Stimulated activated CD4-positive, alpha-beta T cell treated with anti-CD3 and anti-CD28 coated beads, Interleukin-12 subunit alpha, Interleukin-12 subunit beta, amount 100 ng/mL, for 4 hours (primary cell): Measurements from ENCODE around the gene U2SURP.
"Not testable (repeated sequence)": the region's sequence is repeated elsewhere in the genome, so short reads cannot be mapped to it uniquely, and the experiment has no call there.

Experiments used
- DNase-seq: peaks from one replicate; pipeline ENCODE4 v3.0.0-alpha.2; 2020

U2SURP gene

DNA sequence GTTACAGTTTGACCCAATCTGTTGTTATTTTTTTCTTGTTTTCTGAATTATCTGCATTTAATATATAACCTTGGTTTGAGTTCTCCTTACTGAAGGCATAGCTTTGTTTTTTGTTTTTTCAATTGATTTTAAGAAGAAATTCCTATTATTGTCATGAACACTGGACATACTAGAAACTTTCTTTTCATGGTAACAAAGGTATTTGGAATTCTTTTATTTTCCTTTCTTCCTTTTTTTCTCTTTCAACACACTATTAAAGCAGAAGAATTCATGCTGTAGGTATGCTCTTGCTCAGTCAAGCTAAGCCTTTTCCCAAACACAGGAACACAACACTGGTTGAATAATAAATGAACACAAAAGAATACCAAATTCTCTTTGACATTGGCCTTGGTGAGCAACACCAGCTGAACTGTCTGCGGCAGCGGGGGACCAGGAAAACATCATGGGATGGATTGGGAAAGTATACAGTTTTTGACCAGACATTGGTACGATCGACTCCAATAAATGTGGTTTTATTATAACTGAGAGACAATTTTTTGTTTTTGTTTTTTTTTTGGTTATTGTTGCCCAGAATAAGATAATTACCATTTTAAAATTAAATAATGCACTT is 23.1 kb downstream of the U2SURP start:
- no peak for DNase-seq

DNA sequence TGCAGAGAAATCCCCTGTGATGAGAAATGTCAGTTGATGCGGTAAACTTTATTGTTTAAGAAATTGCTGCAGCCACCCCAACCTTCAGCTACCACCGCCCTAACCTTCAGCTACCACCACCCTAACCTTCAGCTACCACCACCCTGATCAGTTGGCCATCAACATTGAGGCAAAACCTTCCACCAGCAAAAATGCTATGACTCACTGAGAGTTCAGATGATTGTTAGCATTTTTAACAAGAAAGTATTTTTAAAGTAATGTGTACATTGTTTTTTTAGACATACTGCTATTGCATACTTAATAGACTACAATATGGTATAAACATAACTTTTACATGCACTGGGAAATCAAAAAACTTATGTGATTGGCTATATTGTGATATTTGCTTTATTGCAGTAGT is 30.0 kb downstream of the U2SURP start:
- no peak for DNase-seq

DNA sequence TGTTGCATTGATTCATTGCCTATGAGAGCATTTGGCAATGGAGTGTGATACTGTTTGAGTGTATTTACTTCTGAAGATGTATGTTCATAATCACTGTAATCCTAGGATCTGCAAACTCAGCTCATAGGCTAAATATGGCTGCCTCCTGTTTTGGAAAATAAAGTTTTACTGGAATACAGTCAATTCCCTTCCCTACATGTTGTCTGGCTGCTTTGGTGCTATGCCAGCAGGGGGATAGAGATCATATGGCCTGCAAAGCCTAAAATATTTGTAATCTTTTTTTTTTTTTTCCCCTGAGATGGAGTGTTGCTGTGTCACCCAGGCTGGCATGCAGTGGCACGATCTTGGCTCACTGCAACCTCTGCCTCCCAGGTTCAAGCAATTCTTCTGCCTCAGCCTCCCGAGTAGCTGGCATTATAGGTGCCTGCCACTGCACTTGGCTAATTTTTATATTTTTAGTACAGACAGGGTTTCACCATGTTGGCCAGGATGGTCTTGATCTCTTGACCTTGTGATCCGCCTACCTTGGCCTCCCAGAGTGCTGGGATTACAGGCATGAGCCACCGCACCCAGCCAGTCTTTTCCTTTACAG is 30.5 kb downstream of the U2SURP start:
- not testable (repeated sequence) for DNase-seq

DNA sequence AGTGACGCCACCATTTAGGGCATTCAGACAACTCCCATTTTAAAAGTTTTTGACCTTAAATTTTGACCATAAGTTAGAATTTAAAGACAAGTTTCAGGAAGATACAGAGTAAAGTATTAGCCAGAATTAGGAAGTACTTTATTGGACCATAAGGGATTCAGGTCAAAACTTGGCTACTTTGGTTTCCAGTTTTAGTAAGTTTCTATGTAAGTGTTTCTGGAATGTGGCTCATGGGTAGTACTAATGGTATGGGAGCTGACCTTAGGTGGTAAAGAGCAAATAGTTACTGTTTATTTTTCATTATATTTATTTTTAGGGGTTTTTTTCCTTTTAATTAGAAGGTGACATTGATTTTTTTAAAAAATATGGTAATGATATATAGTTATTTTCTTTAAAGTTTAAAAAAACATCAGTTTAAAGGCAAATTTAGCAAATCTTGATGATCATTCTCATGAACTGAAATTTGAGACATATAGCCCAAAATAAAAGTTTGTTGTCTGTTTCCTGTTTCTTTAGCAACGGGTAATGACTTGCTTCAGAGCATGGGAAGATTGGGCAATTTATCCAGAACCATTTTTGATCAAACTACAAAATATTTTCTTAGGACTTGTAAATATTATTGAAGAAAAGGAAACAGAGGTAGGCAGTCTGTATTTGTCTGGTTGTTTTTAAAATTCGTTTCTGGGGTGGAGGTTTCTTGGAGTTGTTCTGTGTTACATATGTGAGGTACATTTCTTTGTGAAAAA is 34.3 kb downstream of the U2SURP start:
- DNase-seq = no peak

DNA sequence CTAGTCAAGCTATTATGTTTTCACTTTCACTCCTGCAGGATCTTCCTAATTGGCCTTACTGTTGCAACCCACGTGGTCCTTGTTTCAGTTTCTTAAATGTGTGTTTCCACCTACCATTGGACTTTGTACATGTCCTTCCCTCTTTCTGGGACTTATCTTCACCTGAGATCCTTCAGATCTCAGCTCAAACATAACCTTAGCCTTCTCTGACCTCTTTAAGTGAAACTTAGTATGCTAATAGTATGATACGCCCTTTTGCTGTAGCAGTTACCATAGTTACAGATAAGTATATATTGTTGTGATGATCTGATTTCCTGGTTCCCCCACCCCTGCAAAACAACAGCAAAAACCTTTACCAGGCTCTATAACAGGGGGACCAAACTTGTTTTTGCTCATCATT is 35.2 kb downstream of the U2SURP start:
- no peak for DNase-seq

DNA sequence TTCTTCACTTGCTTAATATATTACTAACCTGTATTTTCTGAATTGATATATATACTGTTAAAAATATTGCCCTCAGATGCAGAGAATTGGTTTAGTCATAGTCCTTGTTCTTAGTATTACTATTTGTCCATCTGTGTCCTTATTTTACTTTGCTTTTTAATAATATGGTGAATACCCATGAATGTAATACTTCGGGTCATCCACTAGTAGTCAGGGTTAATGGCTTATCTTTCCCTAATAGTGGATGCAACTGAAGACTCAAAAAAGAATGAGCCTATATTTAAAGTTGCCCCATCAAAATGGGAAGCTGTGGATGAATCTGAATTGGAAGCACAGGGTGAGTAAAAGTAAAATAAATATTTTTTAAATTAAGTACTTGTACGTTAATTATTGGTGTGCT is 36.5 kb downstream of the U2SURP start:
- DNase-seq = no peak

DNA sequence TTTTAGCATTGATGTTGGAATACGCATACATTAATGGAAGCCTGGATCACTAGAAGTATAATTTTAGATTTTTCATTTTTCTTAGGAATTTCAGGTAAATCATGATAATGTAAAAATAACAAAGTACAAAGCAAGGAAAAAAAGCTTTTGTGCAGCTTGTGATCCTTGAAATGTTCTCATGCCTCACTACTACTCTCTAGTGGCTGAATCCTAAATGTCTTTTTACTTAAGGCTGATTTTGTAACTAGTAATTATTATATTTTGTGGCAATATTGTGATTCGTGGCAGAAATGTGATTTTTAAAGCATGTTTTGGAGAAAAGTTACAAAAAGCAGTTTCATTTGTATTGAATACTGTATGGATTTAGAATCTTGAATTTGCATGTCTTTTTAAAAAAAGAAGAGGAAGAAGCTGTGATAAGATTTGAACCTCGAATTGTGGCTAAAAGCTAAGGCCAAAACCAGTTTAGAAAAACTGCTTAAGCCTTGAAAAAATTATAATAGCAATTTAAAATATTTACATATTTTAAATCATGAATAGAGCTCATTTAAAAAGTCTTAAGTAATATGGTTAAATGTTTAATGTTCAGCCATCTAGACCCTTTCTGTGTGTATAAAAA is 39.0 kb downstream of the U2SURP start:
- DNase-seq = no peak

DNA sequence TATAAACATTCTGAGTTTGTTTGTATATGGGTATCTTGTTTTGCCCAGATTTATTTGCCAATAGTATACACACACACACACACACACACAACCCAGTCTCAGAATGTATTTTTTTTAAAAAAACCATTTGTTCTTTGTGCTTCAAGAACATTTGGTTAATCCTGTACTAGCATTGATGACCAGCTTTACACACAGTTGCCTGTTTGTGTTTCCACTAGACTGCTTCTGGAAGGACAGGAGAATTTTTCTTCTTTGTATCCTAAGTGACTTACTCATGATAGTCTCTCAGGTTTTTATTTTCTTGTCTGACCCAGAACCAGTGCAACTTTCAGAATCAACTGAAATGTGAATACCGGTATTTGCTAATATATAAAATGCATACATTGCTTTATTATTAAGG is 40.5 kb downstream of the U2SURP start:
- no peak for DNase-seq

DNA sequence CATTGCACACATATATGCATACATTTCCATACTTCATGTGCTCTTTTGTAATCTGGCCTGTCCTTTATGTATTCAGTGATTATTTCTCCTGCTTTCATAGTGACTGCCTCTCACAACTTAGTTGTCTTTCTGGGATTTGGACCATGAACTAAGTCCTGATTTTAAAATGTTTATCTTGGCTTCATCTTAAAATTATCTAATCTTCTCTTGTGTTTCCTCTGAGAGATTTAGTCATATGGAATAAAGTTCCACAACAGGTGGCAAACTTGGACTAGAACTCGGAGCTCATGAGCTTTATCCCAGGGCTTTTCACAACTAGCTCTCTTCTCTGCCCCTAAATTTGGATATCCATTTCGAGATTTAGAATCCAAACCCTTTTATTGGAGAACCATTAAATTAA is 44.3 kb downstream of the U2SURP start:
- no peak for DNase-seq

DNA sequence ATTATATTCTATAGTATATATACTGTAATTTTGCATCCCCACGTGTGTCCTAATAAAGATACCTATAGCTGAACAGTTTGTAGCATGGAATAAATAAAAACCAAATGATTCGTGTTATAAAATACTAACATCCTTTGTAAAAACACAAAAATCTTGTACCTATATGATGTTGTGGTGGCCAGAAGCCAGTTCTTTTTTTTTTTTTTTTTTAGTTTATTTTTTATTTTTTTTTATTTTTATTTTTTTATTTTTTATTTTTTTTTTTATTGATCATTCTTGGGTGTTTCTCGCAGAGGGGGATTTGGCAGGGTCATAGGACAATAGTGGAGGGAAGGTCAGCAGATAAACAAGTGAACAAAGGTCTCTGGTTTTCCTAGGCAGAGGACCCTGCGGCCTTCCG is 44.7 kb downstream of the U2SURP start:
- not testable (repeated sequence) for DNase-seq

DNA sequence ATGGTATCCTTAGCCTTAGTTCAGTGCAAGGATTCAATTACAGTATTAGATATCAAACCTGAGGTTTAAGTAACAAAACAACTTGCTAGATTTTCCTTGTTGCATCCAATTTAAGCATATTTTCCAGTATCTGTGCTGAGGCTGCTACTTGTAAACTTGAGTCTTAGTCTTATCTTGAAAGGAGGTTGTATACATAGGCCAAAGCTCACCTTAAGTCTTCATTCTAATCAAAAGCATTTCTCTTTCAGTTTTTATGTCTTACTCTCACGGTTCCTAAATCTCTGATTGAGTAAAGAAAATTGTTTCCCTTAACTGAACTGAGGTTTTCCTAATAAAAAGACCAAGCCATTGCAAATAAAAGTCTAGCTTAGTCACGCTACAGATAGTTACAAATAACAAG is 52.6 kb downstream of the U2SURP start:
- no peak for DNase-seq

DNA sequence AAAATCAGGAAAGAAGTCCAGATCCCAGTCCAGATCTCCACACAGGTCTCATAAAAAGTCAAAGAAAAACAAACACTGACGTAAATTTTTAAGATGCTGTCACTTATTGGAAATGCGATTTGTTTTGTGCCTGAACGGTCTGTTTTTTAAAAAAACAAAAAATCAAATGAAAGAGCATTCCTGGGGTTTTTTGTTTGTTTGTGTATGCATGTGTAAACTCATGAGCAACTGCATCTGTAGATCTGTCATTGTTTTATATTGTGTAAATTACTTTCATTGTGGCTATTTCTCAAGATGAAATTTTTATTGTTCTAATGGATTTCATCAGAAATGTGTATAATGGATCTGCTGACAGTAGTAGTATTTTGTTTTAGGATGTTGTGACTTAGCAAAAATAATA is 55.0 kb downstream of the U2SURP start:
- DNase-seq = no peak

DNA sequence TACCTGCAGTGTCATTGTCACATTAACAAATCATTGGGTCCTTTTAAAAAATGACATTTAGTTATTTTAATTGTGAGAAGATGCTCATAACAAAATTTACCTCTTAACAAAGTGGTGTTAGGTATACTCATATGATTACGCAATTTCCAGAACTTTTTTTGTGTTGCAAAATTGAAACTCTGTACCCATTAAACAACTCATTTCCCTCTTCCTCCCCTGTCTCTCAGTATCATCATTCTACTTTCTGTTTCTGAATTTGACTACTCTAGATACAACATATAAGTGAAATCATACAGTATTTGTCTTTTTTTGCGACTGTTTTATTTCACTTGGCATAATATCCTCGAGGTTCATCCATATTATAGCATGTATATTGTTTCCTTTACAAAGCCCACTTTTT is 59.5 kb downstream of the U2SURP start:
- DNase-seq = no peak

DNA sequence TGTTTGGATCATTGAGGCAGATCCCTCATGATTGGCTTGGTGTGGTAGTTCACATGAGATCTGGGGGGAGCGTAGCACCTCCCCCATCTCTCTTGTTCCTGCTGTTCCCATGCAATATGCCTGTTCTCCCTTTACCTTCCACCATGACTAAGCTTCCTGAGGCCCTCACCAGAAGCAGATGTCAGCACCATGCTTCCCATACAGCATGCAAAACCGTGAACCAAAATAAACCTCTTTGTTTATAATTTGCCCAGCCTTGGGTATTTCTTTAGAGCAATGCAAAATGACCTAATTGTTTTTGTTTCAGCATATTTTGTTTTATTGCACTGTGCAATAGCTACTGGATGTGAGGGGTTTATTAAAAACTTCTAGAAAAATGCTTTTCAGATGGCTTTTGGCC is 61.6 kb downstream of the U2SURP start:
- no peak for DNase-seq

DNA sequence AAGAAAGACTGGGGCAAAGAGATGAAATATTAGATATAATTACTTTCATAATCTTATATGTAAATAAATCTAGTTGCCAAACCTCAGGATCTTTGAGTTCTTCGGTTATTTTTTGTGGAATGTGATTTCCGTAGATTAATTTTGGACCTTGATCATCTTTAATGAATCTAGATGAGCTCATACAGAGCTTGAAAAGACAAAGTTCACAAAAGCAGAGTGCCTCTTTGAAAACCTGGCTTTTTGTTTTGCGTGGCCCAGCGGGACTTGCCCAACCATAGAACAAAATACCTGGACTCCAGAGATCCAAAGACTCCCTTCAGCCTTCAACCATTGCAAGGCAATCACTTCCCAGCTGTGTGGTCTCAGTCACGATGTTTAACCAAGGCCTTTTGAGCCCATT is 63.4 kb downstream of the U2SURP start:
- DNase-seq = no peak

DNA sequence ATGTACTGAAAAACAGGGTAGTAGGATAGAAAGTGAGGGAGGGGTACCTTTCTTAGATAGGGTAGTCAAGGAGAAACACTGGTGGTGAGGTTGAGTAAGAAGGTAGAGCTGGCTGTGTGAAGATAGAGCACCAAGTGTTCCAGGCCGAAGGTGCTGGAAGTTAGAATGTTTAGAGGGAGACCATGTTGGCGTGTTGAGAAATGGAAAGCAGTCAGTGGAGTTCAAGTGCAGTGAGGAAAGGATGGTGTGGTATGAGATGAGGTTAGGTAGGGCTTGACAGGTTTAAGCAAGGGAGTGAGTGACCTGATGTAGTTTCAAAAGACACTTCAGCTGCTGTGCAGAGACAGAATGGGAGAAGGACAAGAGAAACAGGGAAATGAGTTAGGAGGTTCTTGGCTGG is 64.0 kb downstream of the U2SURP start:
- no peak for DNase-seq

DNA sequence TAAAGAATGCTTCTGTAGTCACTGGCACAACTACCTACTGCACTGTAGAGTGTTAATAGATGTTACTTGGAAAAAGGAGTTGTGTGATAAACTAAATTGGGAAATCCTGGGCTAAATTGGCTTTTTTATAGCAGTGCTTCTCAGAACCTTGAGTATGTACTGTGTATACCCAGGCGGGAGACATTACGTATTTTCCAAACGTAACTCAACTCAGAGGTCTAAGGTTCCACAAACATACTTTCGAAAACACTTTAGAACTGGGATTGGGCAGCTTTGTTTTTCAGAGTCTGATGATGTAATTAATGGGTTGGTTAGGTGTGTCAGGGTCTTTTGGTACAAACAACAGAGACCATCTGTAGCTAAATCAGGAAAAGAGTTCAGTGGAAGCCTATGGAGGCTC is 64.7 kb downstream of the U2SURP start:
- DNase-seq = no peak

DNA sequence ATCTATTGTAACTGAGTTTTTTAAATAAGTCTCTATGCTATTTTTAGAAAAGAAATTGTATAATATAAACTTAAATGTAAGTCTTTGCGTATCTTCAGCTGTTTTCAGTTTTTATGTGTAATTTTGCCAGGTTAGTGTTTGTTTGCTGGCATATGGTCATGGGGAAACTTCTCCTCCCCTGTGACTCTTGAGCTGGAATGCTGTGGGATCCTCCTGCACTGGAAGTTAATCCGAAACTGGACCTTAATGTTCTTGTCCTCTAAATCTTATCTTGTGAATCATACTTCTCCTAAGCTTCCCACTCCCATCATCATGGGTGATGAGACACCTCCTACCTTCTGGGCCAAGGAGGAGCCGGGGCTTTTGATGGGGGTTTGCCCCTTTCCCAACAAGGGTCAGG is 65.8 kb downstream of the U2SURP start:
- no peak for DNase-seq

DNA sequence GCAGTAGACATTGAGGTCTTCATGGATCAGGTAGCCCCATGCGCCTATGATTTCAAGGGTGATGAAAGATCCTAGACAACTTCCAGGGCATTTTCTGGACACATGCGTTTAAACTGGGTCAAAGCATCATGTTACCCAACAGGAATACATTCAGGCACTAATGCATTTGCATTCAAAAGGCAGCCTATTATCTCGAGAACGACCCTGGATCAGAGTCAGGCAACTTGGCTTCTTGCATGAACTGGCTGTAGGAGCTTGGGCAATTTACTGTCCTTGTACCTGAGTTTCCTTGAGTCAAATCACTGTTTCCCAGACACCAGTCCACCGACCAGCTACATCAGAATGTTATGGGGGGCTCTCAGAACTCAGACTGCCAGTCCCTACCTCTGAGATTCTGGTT is 66.7 kb downstream of the U2SURP start:
- DNase-seq = no peak

DNA sequence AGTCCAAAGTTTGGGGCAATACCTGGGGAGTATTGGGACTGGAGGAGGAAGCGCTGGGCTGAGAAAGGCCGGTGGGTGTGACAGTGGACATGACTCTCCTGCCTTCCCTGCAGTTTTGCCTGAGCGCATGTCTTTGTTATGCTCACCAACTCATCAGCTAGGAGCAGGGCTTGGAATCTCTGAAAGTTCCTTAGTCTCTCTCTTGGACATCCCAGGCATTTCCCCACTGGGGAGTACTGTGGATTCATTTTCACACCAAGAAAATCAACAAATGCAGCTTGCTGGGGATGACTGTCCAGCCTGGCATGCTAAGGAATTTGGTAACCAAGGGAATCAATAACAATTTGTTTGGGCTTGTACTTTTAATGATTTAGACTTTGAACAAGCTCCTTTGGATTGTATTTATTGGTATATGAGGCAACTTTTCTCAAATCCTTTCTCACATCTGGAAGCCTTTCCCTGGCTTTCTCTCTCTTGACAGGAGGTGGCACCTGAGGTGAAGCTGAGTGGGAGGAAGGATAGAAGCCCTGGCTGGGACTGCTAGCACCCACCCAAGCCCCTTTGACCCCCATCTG is 69.7 kb downstream of the U2SURP start:
- DNase-seq = no peak

DNA sequence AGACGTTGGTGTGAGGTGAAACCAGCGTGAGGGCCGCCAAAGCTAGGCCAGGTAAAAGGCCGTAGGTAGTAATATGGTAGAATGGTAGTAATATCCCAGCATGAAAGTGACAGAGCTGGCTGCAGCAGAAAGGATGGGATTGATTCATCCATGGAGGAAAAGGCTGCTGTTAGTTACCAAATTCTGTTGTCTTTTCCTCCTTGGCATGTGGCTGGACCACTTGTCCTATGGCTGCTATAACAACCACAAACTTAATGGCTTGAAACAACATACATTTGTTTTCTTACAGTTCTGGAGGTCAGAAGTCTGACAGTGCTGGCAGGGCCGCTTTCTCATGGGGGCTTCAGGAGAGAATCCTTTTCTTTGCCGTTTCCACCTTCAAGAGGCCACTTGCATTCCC is 70.4 kb downstream of the U2SURP start:
- DNase-seq = no peak

DNA sequence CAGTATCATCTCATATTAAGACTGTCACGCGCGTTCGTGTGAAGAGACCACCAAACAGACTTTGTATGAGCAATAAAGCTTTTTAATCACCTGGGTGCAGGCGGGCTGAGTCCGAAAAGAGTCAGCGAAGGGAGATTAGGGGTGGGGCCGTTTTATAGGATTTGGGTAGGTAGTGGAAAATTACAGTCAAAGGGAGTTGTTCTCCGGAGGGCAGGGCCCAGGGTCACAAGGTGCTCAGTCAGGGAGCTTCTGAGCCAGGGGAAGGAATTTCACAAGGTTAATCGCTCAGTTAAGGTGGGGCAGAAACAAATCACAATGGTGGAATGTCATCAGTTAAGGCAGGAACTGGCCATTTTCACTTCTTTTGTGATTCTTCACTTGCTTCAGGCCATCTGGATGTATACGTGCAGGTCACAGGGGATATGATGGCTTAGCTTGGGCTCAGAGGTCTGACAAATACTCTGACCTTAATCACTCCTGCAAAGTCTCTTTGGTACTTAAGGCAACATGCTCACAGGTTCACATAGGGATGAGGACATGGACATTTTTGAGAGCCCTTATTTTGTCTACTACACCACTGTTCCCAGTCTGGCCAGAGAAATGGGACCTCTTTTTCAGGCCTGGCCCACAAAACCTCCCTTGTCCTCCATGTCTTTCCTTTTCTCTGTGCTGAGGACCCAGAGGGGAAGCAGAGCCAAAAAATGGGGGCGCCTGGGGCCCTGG is 71.1 kb downstream of the U2SURP start:
- DNase-seq = not testable (repeated sequence)

DNA sequence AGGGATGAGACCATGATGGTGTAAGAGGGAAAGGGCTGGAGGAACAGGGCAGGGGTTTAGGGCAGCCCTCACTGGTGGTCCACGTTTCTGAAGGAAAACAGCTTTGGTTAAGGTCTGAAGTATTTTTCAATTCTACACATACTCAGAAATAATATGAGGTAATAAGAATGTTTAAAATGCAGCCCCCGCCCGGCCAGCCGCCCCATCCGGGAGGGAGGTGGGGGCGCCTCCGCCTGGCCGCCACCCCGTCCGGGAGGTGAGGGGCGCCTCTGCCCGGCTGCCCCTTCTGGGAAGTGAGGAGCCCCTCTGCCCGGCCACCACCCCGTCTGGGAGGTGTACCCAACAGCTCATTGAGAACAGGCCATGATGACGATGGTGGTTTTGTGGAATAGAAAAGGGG is 72.2 kb downstream of the U2SURP start:
- DNase-seq = not testable (repeated sequence)
